T-helper 2 cell treated with Interferon-gamma antibody and Interleukin-4, amounts not matched to agents 100 ng/mL and 5 ng/mL, for 36 hours (primary cell): Measurements from ENCODE around the gene IL1RL1. TPM values are rescaled to one million over a fixed set of nuclear protein-coding genes. Genes with fewer than 3 reads are reported as not detected.
"Not testable (repeated sequence)": the region's sequence is repeated elsewhere in the genome, so short reads cannot be mapped to it uniquely, and the experiment has no call there.

Experiments used
- intact Hi-C: fragments of 100-400 bp; cut with micrococcal nuclease; formaldehyde crosslinking; loops from one replicate; pipeline ENCODE4 v1.15.1; 2023
- total RNA-seq: library from RNA; stranded (reverse); gene quantifications from 2 replicates; pipeline ENCODE4 v1.2.3, GENCODE V29; 2022

IL1RL1 gene
- total RNA-seq, 1 donor from 2014 or later, result 3.0 TPM

- intact Hi-C loops, result no loop called here
Measured at GRCh38 chr2:102291319-102292075, 19.9 kb upstream of the IL1RL1 start.

GRCh38 chr2:102294802-102295489 lies 16.4 kb upstream of the IL1RL1 start:
- intact Hi-C loops, result no loop called here

GRCh38 chr2:102295566-102295965 lies 15.8 kb upstream of the IL1RL1 start:
- intact Hi-C loops, result no loop called here

- intact Hi-C loops, result no loop called here
Measured at GRCh38 chr2:102296449-102296848, 14.9 kb upstream of the IL1RL1 start.

- intact Hi-C loops, result no loop called here
Measured at GRCh38 chr2:102297891-102298290, 13.5 kb upstream of the IL1RL1 start.

- intact Hi-C loops, result loop anchor here (1.0 to 2.0 kb wide), 3 partner anchors 44 to 117 kb away; no protein-coding TSS in a partner anchor
Measured at GRCh38 chr2:102301867-102302362, 9.4 kb upstream of the IL1RL1 start.

- intact Hi-C loops, result loop anchor here (1.0 to 2.0 kb wide), 2 partner anchors 44 to 64 kb away; no protein-coding TSS in a partner anchor
Measured at GRCh38 chr2:102302458-102302857, 8.9 kb upstream of the IL1RL1 start.

GRCh38 chr2:102303589-102303988 lies 7.8 kb upstream of the IL1RL1 start:
- intact Hi-C loops, result loop anchor here (2.0 kb wide), 1 partner anchor 63 kb away; no protein-coding TSS in a partner anchor

- intact Hi-C loops, result loop anchor here (2.0 kb wide), 2 partner anchors 51 to 139 kb away; partner anchors contain the start of gene IL18R1
Measured at GRCh38 chr2:102304268-102304667, 7.1 kb upstream of the IL1RL1 start.

- intact Hi-C loops, result loop anchor here (2.0 kb wide), 2 partner anchors 50 to 138 kb away; partner anchors contain the start of gene IL18R1
Measured at GRCh38 chr2:102304711-102305611, 6.4 kb upstream of the IL1RL1 start.

- intact Hi-C loops, result no loop called here
Measured at GRCh38 chr2:102306125-102306524, 5.2 kb upstream of the IL1RL1 start.

GRCh38 chr2:102313025-102313424 lies 1.7 kb downstream of the IL1RL1 start:
- intact Hi-C loops, result loop anchor here (5.0 kb wide), 1 partner anchor 41 kb away; no protein-coding TSS in a partner anchor

- intact Hi-C loops, result loop anchor here (5.0 kb wide), 1 partner anchor 41 kb away; no protein-coding TSS in a partner anchor
Measured at GRCh38 chr2:102313471-102313870, 2.1 kb downstream of the IL1RL1 start.

GRCh38 chr2:102313950-102314349 lies 2.6 kb downstream of the IL1RL1 start:
- intact Hi-C loops, result loop anchor here (5.0 kb wide), 1 partner anchor 42 kb away; no protein-coding TSS in a partner anchor

- intact Hi-C loops, result no loop called here
Measured at GRCh38 chr2:102315921-102316320, 4.6 kb downstream of the IL1RL1 start.

GRCh38 chr2:102317715-102318114 lies 6.4 kb downstream of the IL1RL1 start:
- intact Hi-C loops, result no loop called here

- intact Hi-C loops, result no loop called here
Measured at GRCh38 chr2:102318437-102318836, 7.1 kb downstream of the IL1RL1 start.

GRCh38 chr2:102321941-102322719 lies 10.8 kb downstream of the IL1RL1 start:
- intact Hi-C loops, result no loop called here

GRCh38 chr2:102324914-102325313 lies 13.6 kb downstream of the IL1RL1 start:
- intact Hi-C loops, result not testable (repeated sequence)
